Ascending aorta (tissue), 2 donors: ENCODE data around the gene RBMS3. TPM values are rescaled to one million over a fixed set of nuclear protein-coding genes. Genes with fewer than 3 reads are reported as not detected.

Source experiments
- DNase-seq, 2 donors: peaks; one replicate each; pipeline ENCODE4 v3.0.0-alpha.2; 2019; ENCODE audit warnings: low spot score in 2 of 2
- H3K27ac ChIP-seq, 2 donors: fragments of 200-600 bp; sonication (generic); one replicate each; pipeline ENCODE4 v1.5.1; 2016 to 2017; ENCODE audit warnings: mild to moderate bottlenecking in 1 of 2
- H3K27me3 ChIP-seq: fragments of 200-600 bp; sonication (generic); one replicate; pipeline ENCODE4 v1.5.1; 2017
- H3K36me3 ChIP-seq, 2 donors: fragments of 200-600 bp; sonication (generic); one replicate each; pipeline ENCODE4 v1.5.1; 2016
- H3K4me1 ChIP-seq, 2 donors: fragments of 200-600 bp; sonication (generic); one replicate each; pipeline ENCODE4 v1.5.1; 2016 to 2017; ENCODE audit warnings: mild to moderate bottlenecking in 1 of 2
- H3K4me3 ChIP-seq, 2 donors: fragments of 200-600 bp; sonication (generic); one replicate each; pipeline ENCODE4 v1.5.1; 2016 to 2017; ENCODE audit warnings: mild to moderate bottlenecking in 1 of 2
- H3K9me3 ChIP-seq, 2 donors: fragments of 200-600 bp; sonication (generic); one replicate each; pipeline ENCODE4 v1.5.1; 2016
- CTCF ChIP-seq, 3 experiments: fragments of 200-600 bp in 2 of 3; fragments of 450-650 bp in 1 of 3; sonication (generic) in 2 of 3; IDR thresholded peaks; one replicate each; pipeline ENCODE4 v1.5.1; 2016 to 2019; ENCODE audit warnings: antibody characterized with exemption in 3 of 3, mild to moderate bottlenecking in 1 of 3, moderate library complexity in 1 of 3
- intact Hi-C: fragments of 100-400 bp; cut with DNase I; formaldehyde crosslinking; loops from one replicate; pipeline ENCODE4 v1.15.1; 2023
- total RNA-seq: library from RNA; depleted of rRNA; stranded (reverse); fragments of >200 nt; gene quantifications from one replicate; pipeline ENCODE4 v1.1.0, GENCODE V29; 2016

RBMS3 gene
- total RNA-seq, 1 donor from 2014 or later: 65.8 TPM

GRCh38 chr3:29286478-29287240, 5.8 kb downstream of the RBMS3 start:
- Histone ChIP-seq H3K27ac (peak overlapping the region; percentile 90 to 91), H3K36me3 (no peaks in the 10 kb centered on the region), H3K9me3 (no peaks in the 10 kb centered on the region), H3K4me3 (peak overlapping the region; percentile 38 to 65), H3K4me1 (peaks cover 12 to 20% of the 10 kb centered on the region in 2 donors), H3K27me3 (no peaks in the 10 kb centered on the region)
- no peak for DNase-seq
- no peak for TF ChIP-seq CTCF (IDR thresholded peaks at IDR 0.05)
- intact Hi-C loops: loop anchor here (10.0 kb wide), 1 partner anchor 638 kb away; no protein-coding TSS in a partner anchor

- DNase-seq: no peak
- H3K27me3 ChIP-seq: no peaks in the 10 kb centered on the region
- H3K9me3 ChIP-seq: no peaks in the 10 kb centered on the region
- no peaks in the 10 kb centered on the region for H3K36me3 ChIP-seq
- H3K4me1 ChIP-seq: peaks cover 12 to 24% of the 10 kb centered on the region in 2 donors
- no peak overlapping the region for H3K27ac ChIP-seq
- intact Hi-C loops: no loop called here
- H3K4me3 ChIP-seq: no peak overlapping the region
- TF ChIP-seq CTCF (IDR thresholded peaks at IDR 0.05): no peak
These were observed 9.7 kb downstream of the RBMS3 start for GRCh38 chr3:29290596-29290995.

- H3K36me3 ChIP-seq: no peaks in the 10 kb centered on the region
- DNase-seq: no peak
- no peaks in the 10 kb centered on the region for H3K9me3 ChIP-seq
- no peak for TF ChIP-seq CTCF (IDR thresholded peaks at IDR 0.05)
- intact Hi-C loops: no loop called here
- peak overlapping the region in 1 of 2 donors; percentile 15 for H3K27ac ChIP-seq
- no peaks in the 10 kb centered on the region for H3K27me3 ChIP-seq
- no peak overlapping the region for H3K4me3 ChIP-seq
- peaks cover 12 to 24% of the 10 kb centered on the region in 2 donors for H3K4me1 ChIP-seq
These were observed 10.6 kb downstream of the RBMS3 start for GRCh38 chr3:29291260-29291981.

GRCh38 chr3:29291982-29292363, 11.1 kb downstream of the RBMS3 start:
- no peak for DNase-seq
- H3K9me3 ChIP-seq: no peaks in the 10 kb centered on the region
- peaks cover 12 to 24% of the 10 kb centered on the region in 2 donors for H3K4me1 ChIP-seq
- no peak overlapping the region for H3K4me3 ChIP-seq
- intact Hi-C loops: no loop called here
- TF ChIP-seq CTCF (IDR thresholded peaks at IDR 0.05): no peak
- no peaks in the 10 kb centered on the region for H3K36me3 ChIP-seq
- peak overlapping the region in 1 of 2 donors; percentile 15 for H3K27ac ChIP-seq
- no peaks in the 10 kb centered on the region for H3K27me3 ChIP-seq

GRCh38 chr3:29293421-29293820, 12.6 kb downstream of the RBMS3 start:
- TF ChIP-seq CTCF (IDR thresholded peaks at IDR 0.05): no peak
- peaks cover 12 to 22% of the 10 kb centered on the region in 2 donors for H3K4me1 ChIP-seq

More at GRCh38 chr3:29293421-29293820, 12.6 kb downstream of the RBMS3 start:
- Histone ChIP-seq H3K36me3 (no peaks in the 10 kb centered on the region), H3K27ac (no peak overlapping the region), H3K27me3 (no peaks in the 10 kb centered on the region), H3K4me3 (no peak overlapping the region), H3K9me3 (no peaks in the 10 kb centered on the region)
- intact Hi-C loops: no loop called here
- DNase-seq: no peak
